ENCODE measurements around the gene KRTAP10-7. TPM values are rescaled to one million over a fixed set of nuclear protein-coding genes. Genes with fewer than 3 reads are reported as not detected.

KRTAP10-7 gene
- total RNA-seq, 1 donor from 2014 or later = not detected

DNA sequence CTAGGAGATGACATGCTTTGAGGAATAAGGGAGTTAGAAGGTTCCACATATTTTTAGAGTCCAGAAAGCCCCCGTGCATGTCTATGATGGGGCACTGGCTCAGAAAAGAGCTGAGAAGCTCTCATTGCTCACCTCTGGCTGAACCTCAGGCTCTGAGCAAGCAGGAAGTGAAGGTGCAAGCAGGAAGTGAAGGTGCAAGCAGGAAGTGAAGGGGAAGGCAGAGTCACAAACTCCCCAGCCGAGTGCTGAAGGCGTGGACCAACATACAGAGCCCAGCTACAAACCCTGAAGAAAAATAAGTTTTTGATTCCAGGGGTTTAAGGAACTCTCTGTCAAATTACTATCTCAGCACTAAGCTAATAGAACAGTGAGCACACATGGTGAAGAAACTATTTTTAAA, 18.5 kb downstream of the KRTAP10-7 start:
- Histone ChIP-seq H3K4me1 (peaks cover 5% of the 10 kb centered on the region), H2AFZ (replicated peaks) (no peak overlapping the region), H4K20me1 (ENCODE audit: low read depth) (no peaks in the 10 kb centered on the region), H3K36me3 (no peaks in the 10 kb centered on the region), H3K79me2 (ENCODE audit: low read depth) (no peaks in the 10 kb centered on the region), H3K4me3 (no peak overlapping the region), H3K4me2 (no peak overlapping the region), H3K9me3 (ENCODE audit: low read depth) (peaks cover 10% of the 10 kb centered on the region), H3K27ac (no peak overlapping the region), H3K9ac (no peak overlapping the region), H3F3A (ENCODE audit: low read depth) (no peaks in the 10 kb centered on the region), H3K27me3 (no peaks in the 10 kb centered on the region)
- TF ChIP-seq EZH2phosphoT487 (IDR thresholded peaks at IDR 0.05) = no peak
- H3K9me3 Mint-ChIP-seq = peaks cover 42% of the 10 kb centered on the region
- no peaks in the 10 kb centered on the region for H3K36me3 Mint-ChIP-seq
- peaks cover 2% of the 10 kb centered on the region for H3K27me3 Mint-ChIP-seq (ENCODE audit: insufficient read depth, low read depth)
- H3K27ac Mint-ChIP-seq = no peak overlapping the region
- no peak overlapping the region for H3K4me3 Mint-ChIP-seq
- no peak for DNase-seq (ENCODE audit: low spot score)
- H3K4me1 Mint-ChIP-seq = no peaks in the 10 kb centered on the region

DNA sequence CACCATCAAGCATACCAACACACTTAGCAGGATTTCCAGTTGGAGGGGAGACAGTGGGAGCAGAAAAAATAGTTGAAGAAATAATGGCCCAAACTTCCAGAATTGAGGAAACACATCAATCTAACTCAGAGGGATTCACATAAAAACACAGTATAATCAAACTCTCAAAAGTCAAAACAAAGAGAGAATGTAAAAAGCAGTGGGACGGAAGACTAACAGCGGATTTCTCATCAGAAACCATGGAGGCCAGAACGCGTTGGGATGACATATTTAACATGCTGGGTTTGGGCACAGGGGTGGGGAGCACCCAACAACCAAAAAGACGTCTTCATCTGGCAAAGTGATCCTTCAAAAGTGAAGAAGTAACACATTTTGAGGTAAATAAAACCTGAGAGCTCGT, 19.5 kb downstream of the KRTAP10-7 start:
- Mint-ChIP-seq H3K4me3 (no peak overlapping the region), H3K27ac (no peak overlapping the region), H3K36me3 (no peaks in the 10 kb centered on the region), H3K27me3 (ENCODE audit: insufficient read depth, low read depth) (peaks cover 2% of the 10 kb centered on the region), H3K4me1 (no peaks in the 10 kb centered on the region), H3K9me3 (peaks cover 49% of the 10 kb centered on the region)
- no peak overlapping the region for H2AFZ ChIP-seq (replicated peaks)
- DNase-seq (ENCODE audit: low spot score) = no peak
- no peak overlapping the region for H3K9ac ChIP-seq
- TF ChIP-seq EZH2 (IDR thresholded peaks at IDR 0.05) (no peak), EZH2phosphoT487 (IDR thresholded peaks at IDR 0.05) (no peak)
- TF ChIP-seq, protein P1, sequence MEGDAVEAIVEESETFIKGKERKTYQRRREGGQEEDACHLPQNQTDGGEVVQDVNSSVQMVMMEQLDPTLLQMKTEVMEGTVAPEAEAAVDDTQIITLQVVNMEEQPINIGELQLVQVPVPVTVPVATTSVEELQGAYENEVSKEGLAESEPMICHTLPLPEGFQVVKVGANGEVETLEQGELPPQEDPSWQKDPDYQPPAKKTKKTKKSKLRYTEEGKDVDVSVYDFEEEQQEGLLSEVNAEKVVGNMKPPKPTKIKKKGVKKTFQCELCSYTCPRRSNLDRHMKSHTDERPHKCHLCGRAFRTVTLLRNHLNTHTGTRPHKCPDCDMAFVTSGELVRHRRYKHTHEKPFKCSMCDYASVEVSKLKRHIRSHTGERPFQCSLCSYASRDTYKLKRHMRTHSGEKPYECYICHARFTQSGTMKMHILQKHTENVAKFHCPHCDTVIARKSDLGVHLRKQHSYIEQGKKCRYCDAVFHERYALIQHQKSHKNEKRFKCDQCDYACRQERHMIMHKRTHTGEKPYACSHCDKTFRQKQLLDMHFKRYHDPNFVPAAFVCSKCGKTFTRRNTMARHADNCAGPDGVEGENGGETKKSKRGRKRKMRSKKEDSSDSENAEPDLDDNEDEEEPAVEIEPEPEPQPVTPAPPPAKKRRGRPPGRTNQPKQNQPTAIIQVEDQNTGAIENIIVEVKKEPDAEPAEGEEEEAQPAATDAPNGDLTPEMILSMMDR (IDR thresholded peaks at IDR 0.05) = no peak
- H4K20me1 ChIP-seq (ENCODE audit: low read depth) = no peaks in the 10 kb centered on the region
- no peaks in the 10 kb centered on the region for H3K36me3 ChIP-seq
- no peak overlapping the region for H3K27ac ChIP-seq
- peaks cover 5% of the 10 kb centered on the region for H3K4me1 ChIP-seq
- no peaks in the 10 kb centered on the region for H3K79me2 ChIP-seq (ENCODE audit: low read depth)
- peaks cover 13% of the 10 kb centered on the region for H3K9me3 ChIP-seq (ENCODE audit: low read depth)
- H3K4me2 ChIP-seq = no peak overlapping the region
- H3K27me3 ChIP-seq = no peaks in the 10 kb centered on the region
- no peaks in the 10 kb centered on the region for H3F3A ChIP-seq (ENCODE audit: low read depth)
- H3K4me3 ChIP-seq = no peak overlapping the region

DNA sequence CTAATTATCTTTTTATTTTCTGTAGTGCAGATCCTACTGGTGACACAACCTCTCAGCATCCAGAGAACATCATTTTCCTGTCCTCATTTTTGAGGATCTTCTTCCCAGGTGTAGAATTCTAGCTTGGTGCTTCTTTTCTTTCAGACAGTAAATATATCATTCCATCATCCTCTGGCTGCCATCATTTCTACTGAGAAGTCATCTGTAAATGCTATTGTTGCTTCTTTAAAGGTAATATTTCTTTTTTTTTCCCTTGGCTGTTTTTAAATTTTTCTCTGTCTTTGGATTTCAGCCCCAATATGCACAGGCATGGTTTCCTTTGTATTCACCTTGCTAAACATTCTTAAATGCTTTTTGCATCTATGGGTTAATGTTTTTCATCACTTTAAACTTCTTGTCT, 23.2 kb downstream of the KRTAP10-7 start:
- H3K4me3 Mint-ChIP-seq = no peak overlapping the region

DNA sequence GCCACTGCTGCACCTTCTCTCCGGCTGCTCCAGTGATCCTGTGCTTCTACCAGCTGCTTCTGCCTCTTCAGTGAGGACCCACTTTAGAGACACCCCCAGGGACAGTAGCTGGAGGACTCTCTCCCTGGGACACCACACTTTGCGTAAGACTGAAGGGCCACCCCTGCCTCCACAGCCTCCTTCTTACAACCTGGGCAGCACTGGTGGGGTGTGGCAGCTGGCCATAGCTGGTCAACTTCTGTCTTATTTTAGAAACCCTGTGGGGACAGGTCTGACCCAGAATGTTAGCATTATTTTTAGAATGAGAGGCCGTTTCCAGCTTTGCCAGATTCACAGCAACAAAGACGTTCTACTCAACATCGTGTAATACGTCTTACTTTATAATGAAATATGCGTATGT, 25.4 kb downstream of the KRTAP10-7 start:
- Histone ChIP-seq H3K79me2 (ENCODE audit: low read depth) (no peaks in the 10 kb centered on the region), H2AFZ (replicated peaks) (no peak overlapping the region), H3K27me3 (no peaks in the 10 kb centered on the region), H3K9me3 (ENCODE audit: low read depth) (peaks cover 13% of the 10 kb centered on the region), H3K4me2 (no peak overlapping the region), H3K27ac (no peak overlapping the region), H3K4me3 (no peak overlapping the region), H3K4me1 (no peaks in the 10 kb centered on the region), H4K20me1 (ENCODE audit: low read depth) (no peaks in the 10 kb centered on the region), H3K9ac (no peak overlapping the region), H3K36me3 (no peaks in the 10 kb centered on the region), H3F3A (ENCODE audit: low read depth) (no peaks in the 10 kb centered on the region)
- Mint-ChIP-seq H3K27ac (no peak overlapping the region), H3K27me3 (ENCODE audit: insufficient read depth, low read depth) (peaks cover 2% of the 10 kb centered on the region), H3K4me3 (no peak overlapping the region), H3K9me3 (peaks cover 40% of the 10 kb centered on the region), H3K4me1 (no peaks in the 10 kb centered on the region), H3K36me3 (no peaks in the 10 kb centered on the region)
- DNase-seq (ENCODE audit: low spot score) = no peak
- no peak for TF ChIP-seq EZH2 (IDR thresholded peaks at IDR 0.05)
- TF ChIP-seq EZH2phosphoT487 (IDR thresholded peaks at IDR 0.05) = no peak
- TF ChIP-seq, protein P1 (IDR thresholded peaks at IDR 0.05) = no peak

More for the DNA sequence above, 23.2 kb downstream of the KRTAP10-7 start:
- Mint-ChIP-seq H3K27ac (no peak overlapping the region), H3K9me3 (peaks cover 46% of the 10 kb centered on the region), H3K4me1 (no peaks in the 10 kb centered on the region), H3K27me3 (ENCODE audit: insufficient read depth, low read depth) (peaks cover 3% of the 10 kb centered on the region), H3K36me3 (no peaks in the 10 kb centered on the region)
- TF ChIP-seq EZH2 (IDR thresholded peaks at IDR 0.05) (no peak), EZH2phosphoT487 (IDR thresholded peaks at IDR 0.05) (no peak)
- TF ChIP-seq, protein P1 (IDR thresholded peaks at IDR 0.05) = no peak
- Histone ChIP-seq H3K79me2 (ENCODE audit: low read depth) (no peaks in the 10 kb centered on the region), H3K9me3 (ENCODE audit: low read depth) (peaks cover 13% of the 10 kb centered on the region), H3F3A (ENCODE audit: low read depth) (no peaks in the 10 kb centered on the region), H2AFZ (replicated peaks) (no peak overlapping the region), H3K27ac (no peak overlapping the region), H3K4me3 (no peak overlapping the region), H3K9ac (no peak overlapping the region), H3K36me3 (no peaks in the 10 kb centered on the region), H3K4me1 (no peaks in the 10 kb centered on the region), H3K4me2 (no peak overlapping the region), H4K20me1 (ENCODE audit: low read depth) (no peaks in the 10 kb centered on the region), H3K27me3 (no peaks in the 10 kb centered on the region)
- no peak for DNase-seq (ENCODE audit: low spot score)
